ENCODE measurements around the gene IFNA2.
"Not testable (repeated sequence)": the region's sequence is repeated elsewhere in the genome, so short reads cannot be mapped to it uniquely, and the experiment has no call there.

The IFNA2 gene

GRCh38 chr9:21383627-21384026, 1.6 kb downstream of the IFNA2 start:
- TF ChIP-seq, protein P1, sequence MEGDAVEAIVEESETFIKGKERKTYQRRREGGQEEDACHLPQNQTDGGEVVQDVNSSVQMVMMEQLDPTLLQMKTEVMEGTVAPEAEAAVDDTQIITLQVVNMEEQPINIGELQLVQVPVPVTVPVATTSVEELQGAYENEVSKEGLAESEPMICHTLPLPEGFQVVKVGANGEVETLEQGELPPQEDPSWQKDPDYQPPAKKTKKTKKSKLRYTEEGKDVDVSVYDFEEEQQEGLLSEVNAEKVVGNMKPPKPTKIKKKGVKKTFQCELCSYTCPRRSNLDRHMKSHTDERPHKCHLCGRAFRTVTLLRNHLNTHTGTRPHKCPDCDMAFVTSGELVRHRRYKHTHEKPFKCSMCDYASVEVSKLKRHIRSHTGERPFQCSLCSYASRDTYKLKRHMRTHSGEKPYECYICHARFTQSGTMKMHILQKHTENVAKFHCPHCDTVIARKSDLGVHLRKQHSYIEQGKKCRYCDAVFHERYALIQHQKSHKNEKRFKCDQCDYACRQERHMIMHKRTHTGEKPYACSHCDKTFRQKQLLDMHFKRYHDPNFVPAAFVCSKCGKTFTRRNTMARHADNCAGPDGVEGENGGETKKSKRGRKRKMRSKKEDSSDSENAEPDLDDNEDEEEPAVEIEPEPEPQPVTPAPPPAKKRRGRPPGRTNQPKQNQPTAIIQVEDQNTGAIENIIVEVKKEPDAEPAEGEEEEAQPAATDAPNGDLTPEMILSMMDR (IDR thresholded peaks at IDR 0.05; ENCODE audit: borderline replicate concordance, control extremely low read depth, extremely low read depth, insufficient read depth, missing control alignments) = no peak
- in situ Hi-C loops (cut with MboI; ENCODE audit: low sequenced_read_pairs, unreplicated experiment) = no loop called here
- DNase-seq (ENCODE audit: low spot score) = no peak

DNA sequence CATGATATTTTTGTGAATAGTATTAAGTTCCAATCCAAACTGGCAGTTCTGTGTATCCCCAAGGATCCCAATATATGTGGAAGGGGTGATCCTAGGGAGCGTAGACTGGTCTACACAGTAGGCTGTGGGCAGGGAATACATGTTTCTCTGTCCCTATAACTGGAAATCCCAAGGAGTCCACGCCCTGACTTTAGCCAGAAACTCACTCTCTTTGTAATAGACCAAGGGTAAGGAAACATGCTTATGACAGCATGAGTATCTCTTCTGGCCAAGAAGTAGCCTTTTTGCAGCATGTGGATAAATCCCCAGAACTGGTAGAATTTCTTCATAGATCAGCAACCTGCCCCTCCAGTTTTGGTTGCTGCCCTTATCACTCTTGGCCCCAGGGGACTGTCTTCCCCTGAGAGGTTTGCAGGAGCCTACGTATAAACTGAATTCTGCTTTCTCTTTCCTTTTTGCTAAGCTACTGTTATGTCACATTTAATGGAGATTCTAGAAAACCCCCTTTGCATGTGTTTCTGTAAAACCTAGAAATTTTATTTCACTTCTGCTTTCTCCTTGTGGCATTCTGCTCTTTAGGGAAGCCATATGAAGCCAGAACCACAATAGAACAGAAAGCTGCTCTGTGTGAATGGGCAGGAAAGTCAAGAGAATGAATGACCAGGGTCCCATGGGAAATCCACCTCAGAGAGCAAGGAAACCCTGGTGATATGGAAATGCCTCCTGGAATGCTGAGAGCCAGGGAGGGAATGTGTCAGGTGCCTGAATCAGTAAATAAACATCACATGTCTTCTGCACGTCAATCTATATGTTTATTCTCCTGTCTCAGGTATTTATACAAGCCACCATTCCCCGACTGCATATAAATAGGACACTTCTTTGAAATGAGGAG, 3.5 kb downstream of the IFNA2 start:
- in situ Hi-C loops (cut with MboI; ENCODE audit: low sequenced_read_pairs, unreplicated experiment) = no loop called here
- DNase-seq (ENCODE audit: low spot score) = peak; percentile 63
- TF ChIP-seq, protein P1 (IDR thresholded peaks at IDR 0.05; ENCODE audit: borderline replicate concordance, control extremely low read depth, extremely low read depth, insufficient read depth, missing control alignments) = no peak

- DNase-seq (ENCODE audit: low spot score); in situ Hi-C loops (cut with MboI; ENCODE audit: low sequenced_read_pairs, unreplicated experiment): not testable (repeated sequence)
These were observed 13.7 kb downstream of the IFNA2 start for GRCh38 chr9:21371467-21371866.

DNA sequence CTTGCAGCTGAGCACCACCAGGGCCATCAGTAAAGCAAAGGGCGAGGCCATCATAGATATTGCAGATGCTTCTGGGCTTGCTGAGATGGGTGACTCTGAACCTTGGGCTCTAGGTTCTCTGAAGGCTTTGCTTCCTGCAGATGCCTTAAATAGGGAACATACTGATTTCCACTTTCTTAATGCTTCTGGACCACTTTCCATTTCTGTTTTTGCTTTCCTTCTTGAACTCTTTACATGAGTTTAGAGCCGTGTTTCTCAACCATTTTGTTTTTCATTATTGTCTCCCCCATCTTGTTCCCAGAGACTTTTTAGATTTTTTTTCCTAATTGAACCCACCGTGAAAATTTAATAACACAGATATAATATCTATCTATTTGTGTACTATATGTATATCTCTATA, 17.2 kb downstream of the IFNA2 start, which contains the start of gene IFNA13:
Gene IFNA13, minus strand, starts transcription at position 101 of the 400 bp plus-strand sequence. Its CDS starts 47 bp downstream, at position 54.
- TF ChIP-seq, protein P1 (IDR thresholded peaks at IDR 0.05; ENCODE audit: borderline replicate concordance, control extremely low read depth, extremely low read depth, insufficient read depth, missing control alignments) = no peak
- in situ Hi-C loops (cut with MboI; ENCODE audit: low sequenced_read_pairs, unreplicated experiment) = no loop called here
- no peak for DNase-seq (ENCODE audit: low spot score)

- in situ Hi-C loops (cut with MboI; ENCODE audit: low sequenced_read_pairs, unreplicated experiment); DNase-seq (ENCODE audit: low spot score): not testable (repeated sequence)
These were observed 18.0 kb downstream of the IFNA2 start for GRCh38 chr9:21367169-21367568.

- in situ Hi-C loops (cut with MboI; ENCODE audit: low sequenced_read_pairs, unreplicated experiment) = no loop called here
- TF ChIP-seq, protein P1 (IDR thresholded peaks at IDR 0.05; ENCODE audit: borderline replicate concordance, control extremely low read depth, extremely low read depth, insufficient read depth, missing control alignments) = no peak
- DNase-seq (ENCODE audit: low spot score) = no peak
These were observed 22.9 kb downstream of the IFNA2 start for GRCh38 chr9:21362287-21362686.

GRCh38 chr9:21357479-21358460, 27.4 kb downstream of the IFNA2 start:
- in situ Hi-C loops (cut with MboI; ENCODE audit: low sequenced_read_pairs, unreplicated experiment) = no loop called here
- peak; percentile 33 for DNase-seq (ENCODE audit: low spot score)
- TF ChIP-seq, protein P1 (IDR thresholded peaks at IDR 0.05; ENCODE audit: borderline replicate concordance, control extremely low read depth, extremely low read depth, insufficient read depth, missing control alignments) = no peak
